ENCODE results near the gene NLRX1.
"Not testable (repeated sequence)": the region's sequence is repeated elsewhere in the genome, so short reads cannot be mapped to it uniquely, and the experiment has no call there.

Gene NLRX1

GRCh38 chr11:119168471-119169281 lies at the start of gene NLRX1:
NLRX1 (plus strand) TSS chr11:119168725; CDS start chr11:119171404, 2,679 bp downstream.
- DNase-seq: peak; percentile 85 to 89

- DNase-seq: no peak
These were observed 49.6 kb upstream of the NLRX1 start for GRCh38 chr11:119118946-119119345.

GRCh38 chr11:119120639-119121007 lies 47.9 kb upstream of the NLRX1 start:
- DNase-seq: peak in 1 of 2 experiments; percentile 21

- DNase-seq: peak; percentile 100
These were observed 47.3 kb upstream of the NLRX1 start, which contains the start of gene HINFP for GRCh38 chr11:119121008-119121810. HINFP (plus strand) TSS chr11:119121580; CDS start chr11:119126945, 5,365 bp downstream.

- DNase-seq: no peak
These were observed 46.8 kb upstream of the NLRX1 start for GRCh38 chr11:119121811-119122124.

GRCh38 chr11:119125821-119126220 lies 42.7 kb upstream of the NLRX1 start:
- DNase-seq: no peak

GRCh38 chr11:119126675-119127268 lies 41.8 kb upstream of the NLRX1 start:
- DNase-seq: no peak

- DNase-seq: no peak
These were observed 37.9 kb upstream of the NLRX1 start for GRCh38 chr11:119130662-119131061.

- DNase-seq: no peak
These were observed 34.0 kb upstream of the NLRX1 start for GRCh38 chr11:119134389-119134978.

GRCh38 chr11:119139276-119139675 lies 29.2 kb upstream of the NLRX1 start:
- DNase-seq: not testable (repeated sequence)

GRCh38 chr11:119144825-119145486 lies 23.6 kb upstream of the NLRX1 start:
- DNase-seq: peak; percentile 19 to 42

- DNase-seq: no peak
These were observed 23.0 kb upstream of the NLRX1 start for GRCh38 chr11:119145551-119145950.

GRCh38 chr11:119147604-119148333 lies 20.8 kb upstream of the NLRX1 start:
- DNase-seq: no peak

GRCh38 chr11:119148720-119149017 lies 19.9 kb upstream of the NLRX1 start:
- no peak for DNase-seq

- peak; percentile 23 to 26 for DNase-seq
These were observed 19.3 kb upstream of the NLRX1 start, which contains the start of gene ABCG4 for GRCh38 chr11:119149018-119149785. ABCG4 (plus strand) TSS chr11:119149052; CDS start chr11:119149966, 914 bp downstream.

GRCh38 chr11:119149786-119150275 lies 18.7 kb upstream of the NLRX1 start:
- DNase-seq: no peak

GRCh38 chr11:119152043-119152442 lies 16.5 kb upstream of the NLRX1 start:
- DNase-seq: no peak

GRCh38 chr11:119152604-119153003 lies 15.9 kb upstream of the NLRX1 start:
- DNase-seq: no peak

- DNase-seq: no peak
These were observed 15.3 kb upstream of the NLRX1 start for GRCh38 chr11:119153049-119153818.

- DNase-seq: no peak
These were observed 14.3 kb upstream of the NLRX1 start for GRCh38 chr11:119154178-119154577.
